ENCODE data around the gene TSPEAR.
"Not testable (repeated sequence)": the region's sequence is repeated elsewhere in the genome, so short reads cannot be mapped to it uniquely, and the experiment has no call there.

The TSPEAR gene

GRCh38 chr21:44694776-44695175 lies 16.6 kb downstream of the TSPEAR start:
- peaks cover 36% of the 10 kb centered on the region for H3K27me3 Mint-ChIP-seq
- H3K9me3 Mint-ChIP-seq: peaks cover 8% of the 10 kb centered on the region
- H3K27ac Mint-ChIP-seq: no peak overlapping the region
- H3K36me3 Mint-ChIP-seq (ENCODE audit: low read depth): no peaks in the 10 kb centered on the region
- no peak overlapping the region for H3K4me3 Mint-ChIP-seq
- H3K4me1 Mint-ChIP-seq (ENCODE audit: low read depth): peaks cover 15% of the 10 kb centered on the region

GRCh38 chr21:44692798-44693512 lies 18.4 kb downstream of the TSPEAR start:
- no peak overlapping the region for H3K27ac Mint-ChIP-seq
- peaks cover 8% of the 10 kb centered on the region for H3K9me3 Mint-ChIP-seq
- H3K4me1 Mint-ChIP-seq (ENCODE audit: low read depth): peaks cover 15% of the 10 kb centered on the region
- H3K27me3 Mint-ChIP-seq: peaks cover 21% of the 10 kb centered on the region
- no peak overlapping the region for H3K4me3 Mint-ChIP-seq
- H3K36me3 Mint-ChIP-seq (ENCODE audit: low read depth): no peaks in the 10 kb centered on the region

- Mint-ChIP-seq H3K9me3 (peaks cover 8% of the 10 kb centered on the region), H3K4me1 (ENCODE audit: low read depth) (peaks cover 15% of the 10 kb centered on the region)
Observed at GRCh38 chr21:44691686-44692085, 19.7 kb downstream of the TSPEAR start.

GRCh38 chr21:44689740-44690139 lies 21.6 kb downstream of the TSPEAR start:
- not testable (repeated sequence) for H3K4me3 Mint-ChIP-seq; H3K27ac Mint-ChIP-seq; H3K36me3 Mint-ChIP-seq (ENCODE audit: low read depth); H3K27me3 Mint-ChIP-seq; H3K9me3 Mint-ChIP-seq
- peaks cover 25% of the 10 kb centered on the region for H3K4me1 Mint-ChIP-seq (ENCODE audit: low read depth)

More at GRCh38 chr21:44691686-44692085, 19.7 kb downstream of the TSPEAR start:
- Mint-ChIP-seq H3K36me3 (ENCODE audit: low read depth) (no peaks in the 10 kb centered on the region), H3K4me3 (no peak overlapping the region), H3K27me3 (peaks cover 10% of the 10 kb centered on the region), H3K27ac (no peak overlapping the region)

GRCh38 chr21:44687671-44688070 lies 23.7 kb downstream of the TSPEAR start:
- Mint-ChIP-seq H3K36me3 (ENCODE audit: low read depth) (no peaks in the 10 kb centered on the region), H3K4me1 (ENCODE audit: low read depth) (peaks cover 20% of the 10 kb centered on the region), H3K4me3 (no peak overlapping the region), H3K9me3 (peaks cover 5% of the 10 kb centered on the region), H3K27ac (no peak overlapping the region), H3K27me3 (peaks cover 4% of the 10 kb centered on the region)

GRCh38 chr21:44686843-44687561 lies 24.4 kb downstream of the TSPEAR start:
- no peak overlapping the region for H3K4me3 Mint-ChIP-seq
- peaks cover 20% of the 10 kb centered on the region for H3K4me1 Mint-ChIP-seq (ENCODE audit: low read depth)
- no peaks in the 10 kb centered on the region for H3K36me3 Mint-ChIP-seq (ENCODE audit: low read depth)
- no peaks in the 10 kb centered on the region for H3K9me3 Mint-ChIP-seq
- H3K27me3 Mint-ChIP-seq: peaks cover 4% of the 10 kb centered on the region
- H3K27ac Mint-ChIP-seq: no peak overlapping the region

GRCh38 chr21:44686000-44686781 lies 25.2 kb downstream of the TSPEAR start:
- Mint-ChIP-seq H3K36me3 (ENCODE audit: low read depth) (no peaks in the 10 kb centered on the region), H3K4me3 (no peak overlapping the region), H3K4me1 (ENCODE audit: low read depth) (peaks cover 12% of the 10 kb centered on the region), H3K27me3 (peaks cover 4% of the 10 kb centered on the region), H3K9me3 (no peaks in the 10 kb centered on the region), H3K27ac (peak overlapping the region; percentile 4)

GRCh38 chr21:44685050-44685449 lies 26.3 kb downstream of the TSPEAR start:
- H3K4me1 Mint-ChIP-seq (ENCODE audit: low read depth): peaks cover 10% of the 10 kb centered on the region
- H3K36me3 Mint-ChIP-seq (ENCODE audit: low read depth); H3K27ac Mint-ChIP-seq; H3K9me3 Mint-ChIP-seq; H3K27me3 Mint-ChIP-seq; H3K4me3 Mint-ChIP-seq: not testable (repeated sequence)

- Mint-ChIP-seq H3K9me3 (no peaks in the 10 kb centered on the region), H3K36me3 (ENCODE audit: low read depth) (no peaks in the 10 kb centered on the region), H3K4me1 (ENCODE audit: low read depth) (peaks cover 10% of the 10 kb centered on the region), H3K27ac (no peak overlapping the region), H3K4me3 (no peak overlapping the region), H3K27me3 (peaks cover 4% of the 10 kb centered on the region)
Observed at GRCh38 chr21:44684483-44684882, 26.9 kb downstream of the TSPEAR start.

- no peaks in the 10 kb centered on the region for H3K9me3 Mint-ChIP-seq
- H3K27me3 Mint-ChIP-seq: peaks cover 4% of the 10 kb centered on the region
- no peak overlapping the region for H3K27ac Mint-ChIP-seq
- H3K4me3 Mint-ChIP-seq: no peak overlapping the region
- no peaks in the 10 kb centered on the region for H3K36me3 Mint-ChIP-seq (ENCODE audit: low read depth)
- peaks cover 10% of the 10 kb centered on the region for H3K4me1 Mint-ChIP-seq (ENCODE audit: low read depth)
Observed at GRCh38 chr21:44684077-44684476, 27.3 kb downstream of the TSPEAR start.

- Mint-ChIP-seq H3K9me3 (no peaks in the 10 kb centered on the region), H3K27ac (no peak overlapping the region), H3K27me3 (peaks cover 4% of the 10 kb centered on the region), H3K36me3 (ENCODE audit: low read depth) (no peaks in the 10 kb centered on the region), H3K4me1 (ENCODE audit: low read depth) (peaks cover 10% of the 10 kb centered on the region), H3K4me3 (no peak overlapping the region)
Observed at GRCh38 chr21:44682580-44683151, 28.7 kb downstream of the TSPEAR start.

- Mint-ChIP-seq H3K27me3 (peaks cover 4% of the 10 kb centered on the region), H3K9me3 (no peaks in the 10 kb centered on the region), H3K4me3 (no peak within 1 kb of the TSS), H3K4me1 (ENCODE audit: low read depth) (peaks cover 10% of the 10 kb centered on the region), H3K36me3 (ENCODE audit: low read depth) (no peaks in the 10 kb centered on the region), H3K27ac (no peak within 1 kb of the TSS)
Observed at GRCh38 chr21:44681861-44682579, 29.4 kb downstream of the TSPEAR start, which contains the start of gene KRTAP12-1. Gene KRTAP12-1 (minus strand): TSS chr21:44682163. CDS start chr21:44682123, 40 bp downstream.

GRCh38 chr21:44681152-44681551 lies 30.2 kb downstream of the TSPEAR start:
- Mint-ChIP-seq H3K9me3 (no peaks in the 10 kb centered on the region), H3K27me3 (peaks cover 4% of the 10 kb centered on the region), H3K36me3 (ENCODE audit: low read depth) (no peaks in the 10 kb centered on the region), H3K4me3 (no peak overlapping the region), H3K4me1 (ENCODE audit: low read depth) (peaks cover 6% of the 10 kb centered on the region), H3K27ac (no peak overlapping the region)

GRCh38 chr21:44677881-44678280 lies 33.5 kb downstream of the TSPEAR start:
- Mint-ChIP-seq H3K27ac (no peak overlapping the region), H3K27me3 (no peaks in the 10 kb centered on the region)

More at GRCh38 chr21:44677881-44678280, 33.5 kb downstream of the TSPEAR start:
- H3K4me1 Mint-ChIP-seq (ENCODE audit: low read depth): no peaks in the 10 kb centered on the region
- H3K9me3 Mint-ChIP-seq: peaks cover 12% of the 10 kb centered on the region
- H3K36me3 Mint-ChIP-seq (ENCODE audit: low read depth): no peaks in the 10 kb centered on the region
- H3K4me3 Mint-ChIP-seq: no peak overlapping the region

Data from stimulated activated naive CD8-positive, alpha-beta T cell treated with anti-CD3 and anti-CD28 coated beads, Interleukin-15, Interleukin-2, amounts not matched to agents 100 ng/mL and 50 ng/mL, for 24 hours (primary cell).